Right atrium auricular region (tissue), 2 donors: ENCODE measurements around the gene P4HA1. TPM values are rescaled to one million over a fixed set of nuclear protein-coding genes. Genes with fewer than 3 reads are reported as not detected.
"Not testable (repeated sequence)": the region's sequence is repeated elsewhere in the genome, so short reads cannot be mapped to it uniquely, and the experiment has no call there.

Experiments
- DNase-seq: peaks from one replicate; pipeline ENCODE4 v3.0.0-alpha.2; 2019; ENCODE audit warnings: low spot score
- H3K27ac ChIP-seq, 2 donors: fragments of 200-600 bp; sonication (generic); 1 replicate in 1 of 2; 2 replicates in 1 of 2; pipeline ENCODE4 v1.5.1; 2016 to 2019
- H3K27me3 ChIP-seq, 2 donors: fragments of 200-600 bp; sonication (generic); one replicate each; pipeline versions ENCODE4 v1.5.1 to v1.6.0; 2017 to 2019
- H3K36me3 ChIP-seq: fragments of 200-600 bp; sonication (generic); one replicate; pipeline ENCODE4 v1.5.1; 2016
- H3K4me1 ChIP-seq, 2 donors: fragments of 200-600 bp; sonication (generic); one replicate each; pipeline versions ENCODE4 v1.5.1 to v1.6.0; 2017 to 2019
- H3K4me3 ChIP-seq, 2 donors: fragments of 200-600 bp; sonication (generic); 1 replicate in 1 of 2; 2 replicates in 1 of 2; pipeline ENCODE4 v1.5.1; 2017 to 2019; ENCODE audit warnings: mild to moderate bottlenecking in 1 of 2, moderate library complexity in 1 of 2
- H3K9me3 ChIP-seq, 2 donors: fragments of 200-600 bp; sonication (generic); one replicate each; pipeline ENCODE4 v1.5.1; 2019
- CTCF ChIP-seq, 2 donors: fragments of 200-600 bp; sonication (generic); IDR thresholded peaks; one replicate each; pipeline ENCODE4 v1.5.1; 2019; ENCODE audit warnings: antibody characterized with exemption in 2 of 2
- total RNA-seq, 2 donors: library from RNA; depleted of rRNA; stranded (reverse); fragments of >200 nt; gene quantifications; one replicate each; pipeline ENCODE4 v1.1.0, GENCODE V29; 2016

P4HA1 gene
- total RNA-seq, 2 donors from 2014 or later, result 29.5 to 45.4 TPM

GRCh38 chr10:73042130-73042529 lies 54.5 kb downstream of the P4HA1 start:
- TF ChIP-seq CTCF (IDR thresholded peaks at IDR 0.05), result no peak
- no peaks in the 10 kb centered on the region for H3K27me3 ChIP-seq
- H3K9me3 ChIP-seq, result no peaks in the 10 kb centered on the region
- no peak for DNase-seq
- H3K36me3 ChIP-seq, result peaks cover 36% of the 10 kb centered on the region
- H3K4me3 ChIP-seq, result no peak overlapping the region
- no peak overlapping the region for H3K27ac ChIP-seq
- H3K4me1 ChIP-seq, result peaks cover 0 to 3% of the 10 kb centered on the region in 2 donors

GRCh38 chr10:73039635-73040034 lies 57.0 kb downstream of the P4HA1 start:
- H3K27me3 ChIP-seq, result no peaks in the 10 kb centered on the region

GRCh38 chr10:73036285-73036684 lies 60.4 kb downstream of the P4HA1 start:
- Histone ChIP-seq H3K36me3 (peaks cover 15% of the 10 kb centered on the region), H3K4me1 (peaks cover 0 to 11% of the 10 kb centered on the region in 2 donors)
- not testable (repeated sequence) for H3K4me3 ChIP-seq, H3K27me3 ChIP-seq, DNase-seq, H3K27ac ChIP-seq, H3K9me3 ChIP-seq

More at GRCh38 chr10:73039635-73040034, 57.0 kb downstream of the P4HA1 start:
- Histone ChIP-seq H3K4me1 (peaks cover 0 to 3% of the 10 kb centered on the region in 2 donors), H3K27ac (peak overlapping the region; percentile 59 to 68), H3K36me3 (peaks cover 27% of the 10 kb centered on the region), H3K4me3 (no peak overlapping the region), H3K9me3 (no peaks in the 10 kb centered on the region)
- no peak for TF ChIP-seq CTCF (IDR thresholded peaks at IDR 0.05)
- DNase-seq, result no peak

GRCh38 chr10:73032536-73032935 lies 64.1 kb downstream of the P4HA1 start:
- Histone ChIP-seq H3K27ac (no peak overlapping the region), H3K9me3 (no peaks in the 10 kb centered on the region), H3K36me3 (peaks cover 21% of the 10 kb centered on the region), H3K4me3 (no peak overlapping the region), H3K4me1 (peaks cover 0 to 8% of the 10 kb centered on the region in 2 donors), H3K27me3 (no peaks in the 10 kb centered on the region)
- TF ChIP-seq CTCF (IDR thresholded peaks at IDR 0.05), result no peak
- no peak for DNase-seq

GRCh38 chr10:73026623-73027022 lies 70.0 kb downstream of the P4HA1 start:
- not testable (repeated sequence) for H3K4me1 ChIP-seq, DNase-seq, H3K4me3 ChIP-seq, H3K27me3 ChIP-seq, H3K27ac ChIP-seq, H3K9me3 ChIP-seq
- peaks cover 33% of the 10 kb centered on the region for H3K36me3 ChIP-seq

- not testable (repeated sequence) for H3K4me3 ChIP-seq, H3K27me3 ChIP-seq, H3K9me3 ChIP-seq, H3K27ac ChIP-seq, DNase-seq
- peaks cover 0 to 12% of the 10 kb centered on the region in 2 donors for H3K4me1 ChIP-seq
- H3K36me3 ChIP-seq, result peaks cover 17% of the 10 kb centered on the region
These were observed 73.1 kb downstream of the P4HA1 start for GRCh38 chr10:73023455-73024070.

- Histone ChIP-seq H3K4me1 (peaks cover 0 to 18% of the 10 kb centered on the region in 2 donors), H3K36me3 (peaks cover 13% of the 10 kb centered on the region)
- H3K27me3 ChIP-seq, DNase-seq, H3K4me3 ChIP-seq, H3K27ac ChIP-seq, H3K9me3 ChIP-seq: not testable (repeated sequence)
These were observed 73.7 kb downstream of the P4HA1 start for GRCh38 chr10:73022961-73023360.

- H3K27me3 ChIP-seq, H3K9me3 ChIP-seq, H3K27ac ChIP-seq, H3K4me3 ChIP-seq, DNase-seq: not testable (repeated sequence)
- peaks cover 0 to 22% of the 10 kb centered on the region in 2 donors for H3K4me1 ChIP-seq
- peaks cover 13% of the 10 kb centered on the region for H3K36me3 ChIP-seq
These were observed 75.0 kb downstream of the P4HA1 start for GRCh38 chr10:73021538-73022164.
